Measurements from ENCODE around the gene CDS1.
"Not testable (repeated sequence)": the region's sequence is repeated elsewhere in the genome, so short reads cannot be mapped to it uniquely, and the experiment has no call there.

The CDS1 gene

DNA sequence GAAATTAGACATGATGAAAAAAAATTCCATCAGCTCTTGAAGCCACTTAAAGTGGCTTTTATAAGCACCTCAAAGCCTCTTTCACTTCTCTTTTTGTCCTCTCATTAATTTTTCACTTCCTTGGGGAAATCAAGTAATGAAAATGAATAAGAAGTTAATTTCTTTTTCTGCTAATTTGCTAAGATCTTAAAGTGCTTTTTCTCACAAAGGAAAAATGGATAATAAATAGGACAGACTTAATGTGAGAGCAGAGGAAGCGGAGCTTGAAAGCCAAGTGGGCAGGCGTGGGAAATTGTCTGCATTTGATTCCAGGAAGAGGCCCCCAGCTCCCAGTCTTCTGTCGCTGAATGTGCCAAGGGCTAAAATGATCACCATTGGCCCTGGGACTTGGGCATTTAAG is 28.6 kb downstream of the CDS1 start:
- DNase-seq (ENCODE audit: low spot score) = no peak

DNA sequence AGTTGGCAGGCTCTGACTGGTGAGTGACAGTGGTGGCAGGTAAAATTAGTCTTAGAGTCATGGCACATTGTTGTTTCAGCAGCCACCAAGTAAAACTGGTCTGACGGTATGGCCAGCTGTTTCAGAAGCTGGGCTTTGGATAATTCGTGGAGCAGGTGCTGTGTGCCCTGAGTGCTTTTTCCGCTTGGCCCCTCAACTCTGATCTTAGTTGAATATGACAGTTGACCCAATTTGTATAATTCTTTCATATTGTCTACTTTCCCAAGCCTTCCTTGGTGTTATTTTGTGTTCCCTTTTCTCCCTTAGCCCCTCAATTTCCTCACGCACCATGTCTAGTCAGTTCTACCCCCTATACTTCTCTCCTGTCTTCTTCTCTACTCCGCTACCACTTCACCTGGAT is 32.0 kb downstream of the CDS1 start:
- no peak for DNase-seq (ENCODE audit: low spot score)

DNA sequence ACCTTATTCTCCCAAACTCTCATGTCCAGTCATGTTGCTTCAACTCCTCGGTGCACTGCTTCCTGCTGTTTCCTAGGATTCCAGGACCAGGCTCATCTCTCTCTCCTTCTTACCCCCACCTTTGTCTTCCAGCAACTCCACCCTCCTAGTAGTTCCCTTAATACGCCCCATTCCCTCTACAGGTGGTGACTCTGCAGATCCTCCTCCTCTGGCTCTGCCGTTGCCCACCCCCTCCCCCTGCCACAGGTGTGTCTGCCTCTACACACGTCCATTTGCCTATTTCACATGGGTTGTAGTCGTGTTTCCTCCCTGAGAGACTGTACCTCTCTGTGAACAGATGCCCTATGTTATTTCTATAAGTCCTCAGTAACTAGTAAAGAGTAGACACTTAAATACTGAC is 32.4 kb downstream of the CDS1 start:
- DNase-seq (ENCODE audit: low spot score) = no peak

DNA sequence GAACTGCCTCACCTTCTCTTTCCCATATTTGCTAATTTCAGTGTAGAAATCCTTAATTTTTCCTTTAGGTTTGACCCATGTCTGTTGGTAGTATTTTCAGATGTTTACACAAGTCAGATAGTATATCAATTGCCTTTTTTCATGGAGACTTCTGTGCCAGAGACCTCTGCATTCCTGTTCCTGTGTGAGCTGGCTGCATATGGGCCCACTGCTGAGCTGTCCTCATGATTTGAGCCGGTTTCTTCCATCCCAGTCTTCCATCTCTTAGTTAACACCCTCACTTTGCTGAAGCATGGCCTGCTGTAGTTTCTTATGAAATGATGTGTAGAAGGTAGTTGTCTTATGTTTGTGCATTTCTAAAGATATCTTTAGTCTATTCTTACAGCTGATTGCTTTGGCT is 40.0 kb downstream of the CDS1 start:
- DNase-seq (ENCODE audit: low spot score) = no peak

DNA sequence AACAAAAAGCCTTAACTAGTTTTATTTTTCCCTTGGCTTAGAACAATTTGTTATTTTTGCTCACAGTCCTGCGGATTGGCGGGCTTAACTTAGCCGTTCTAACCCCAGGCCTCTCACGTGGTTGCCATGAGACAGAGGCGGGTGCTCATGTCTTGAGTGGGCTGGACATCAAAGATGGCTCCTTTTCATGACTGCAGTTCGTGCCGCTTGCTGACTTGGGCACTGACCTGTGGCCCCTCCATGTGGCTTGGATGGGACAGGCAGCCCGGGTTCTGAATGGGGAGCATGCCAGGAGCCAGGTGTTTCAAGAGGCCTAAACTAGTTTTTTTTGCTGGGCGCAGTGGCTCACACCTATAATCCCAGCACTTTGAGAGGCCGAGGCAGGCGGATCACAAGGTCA is 40.7 kb downstream of the CDS1 start:
- DNase-seq (ENCODE audit: low spot score) = no peak

DNA sequence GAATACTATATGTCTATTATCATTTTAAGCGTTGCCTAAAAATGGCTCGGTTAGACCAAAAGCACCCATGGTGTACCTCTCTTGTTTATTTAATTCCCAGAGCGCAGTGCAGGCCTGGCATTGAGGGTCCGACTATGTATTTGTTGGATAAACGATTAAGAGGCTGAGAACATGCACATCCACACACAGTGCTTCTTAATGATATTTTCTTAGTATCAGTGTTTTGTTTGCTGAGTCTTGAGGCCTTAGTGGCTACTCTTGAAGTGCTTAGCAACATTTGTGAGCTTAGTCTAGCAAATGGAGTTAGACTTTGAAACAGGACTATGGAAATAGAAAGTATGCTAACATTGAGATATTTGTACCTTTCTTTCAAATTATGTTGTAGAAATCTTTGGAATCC is 43.7 kb downstream of the CDS1 start:
- DNase-seq (ENCODE audit: low spot score) = no peak

DNA sequence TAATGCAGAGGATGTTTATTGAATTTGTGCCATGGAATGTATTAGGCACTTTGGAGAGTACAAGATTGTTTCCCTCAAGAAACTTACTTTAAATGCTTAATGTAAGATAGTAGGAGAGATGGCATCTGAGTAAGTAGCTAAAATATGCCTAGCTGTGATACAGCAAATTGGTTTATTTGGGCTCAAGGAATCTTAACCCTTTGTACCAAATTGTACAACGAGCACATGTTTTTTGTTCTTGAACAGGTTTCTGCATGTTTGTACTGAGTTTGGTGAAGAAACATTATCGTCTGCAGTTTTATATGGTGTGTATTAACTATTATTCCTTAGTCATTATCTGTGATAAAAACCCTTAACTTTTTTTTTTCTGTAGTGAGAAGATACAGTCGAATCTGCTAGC is 48.6 kb downstream of the CDS1 start:
- no peak for DNase-seq (ENCODE audit: low spot score)

DNA sequence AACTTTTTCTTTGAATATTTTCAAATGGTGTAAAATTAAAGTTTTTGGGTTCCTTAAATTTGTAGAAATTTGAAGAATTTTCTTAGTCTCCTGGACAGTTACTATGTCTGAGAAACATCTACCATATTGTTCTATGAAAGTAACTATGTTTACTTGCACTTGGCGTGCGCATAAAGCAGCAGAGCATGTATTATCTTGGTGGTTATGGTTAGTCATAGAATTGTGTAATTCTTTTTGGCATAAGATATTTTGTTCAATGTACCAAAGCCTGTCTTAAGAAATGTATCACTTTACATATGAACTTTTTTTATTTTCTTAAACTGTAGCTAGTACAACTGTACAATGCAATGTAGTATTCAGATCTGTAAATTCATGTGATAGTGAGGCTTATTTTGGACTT is 49.2 kb downstream of the CDS1 start:
- DNase-seq (ENCODE audit: low spot score) = no peak

DNA sequence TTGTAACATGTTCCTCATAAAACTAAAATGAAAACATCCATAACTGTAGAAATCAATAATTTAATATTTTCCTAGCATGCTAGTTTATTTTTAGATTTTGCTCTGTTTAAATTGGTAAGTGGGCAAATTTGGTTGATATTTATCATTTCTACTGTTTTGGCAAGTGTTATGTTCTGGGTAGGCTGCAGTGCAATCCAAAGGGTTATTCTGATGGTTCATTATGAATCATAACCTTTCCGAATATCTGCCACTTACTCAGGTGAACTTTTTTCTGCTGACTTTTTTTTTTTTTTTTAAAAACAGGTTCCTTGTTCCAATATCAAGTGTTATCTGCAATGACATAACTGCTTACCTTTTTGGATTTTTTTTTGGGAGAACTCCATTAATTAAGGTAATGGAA is 52.0 kb downstream of the CDS1 start:
- no peak for DNase-seq (ENCODE audit: low spot score)

DNA sequence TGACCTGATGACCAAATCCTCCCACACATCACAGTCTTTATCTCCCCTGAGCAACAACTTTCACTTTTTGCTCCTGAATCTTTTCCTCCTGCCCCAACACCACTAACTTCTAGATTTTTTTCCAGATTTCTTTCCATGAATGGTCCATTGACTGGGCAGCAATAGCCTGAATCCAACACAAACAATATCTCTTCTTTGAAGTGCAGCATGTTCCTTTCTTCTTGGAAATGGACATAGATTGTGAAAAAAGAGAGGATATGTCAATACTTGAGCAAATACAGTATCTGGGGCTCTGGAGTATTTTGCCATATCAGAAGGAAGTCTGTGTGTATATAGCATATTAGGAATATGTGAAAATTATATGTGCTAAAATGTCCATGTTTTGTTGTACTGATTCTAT is 55.2 kb downstream of the CDS1 start:
- DNase-seq (ENCODE audit: low spot score) = no peak

DNA sequence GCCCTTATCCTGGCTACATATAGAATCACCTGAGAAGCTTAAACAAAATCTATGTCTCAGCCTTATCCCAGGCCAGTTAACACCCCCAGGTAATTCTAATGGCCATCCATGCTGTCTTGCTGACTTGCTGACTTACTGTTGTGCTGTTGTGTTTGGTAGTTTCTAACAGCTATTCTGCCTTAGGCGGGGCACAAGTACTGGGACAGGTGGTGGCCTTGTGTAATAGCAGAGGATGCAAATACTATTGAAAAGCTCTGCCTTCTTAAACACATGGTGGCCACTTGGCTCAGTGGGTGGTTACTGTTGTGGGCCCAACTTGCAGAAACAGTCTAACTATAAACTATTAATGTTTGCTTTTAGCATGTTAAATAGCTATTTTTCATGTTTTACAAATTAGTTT is 56.2 kb downstream of the CDS1 start:
- no peak for DNase-seq (ENCODE audit: low spot score)

DNA sequence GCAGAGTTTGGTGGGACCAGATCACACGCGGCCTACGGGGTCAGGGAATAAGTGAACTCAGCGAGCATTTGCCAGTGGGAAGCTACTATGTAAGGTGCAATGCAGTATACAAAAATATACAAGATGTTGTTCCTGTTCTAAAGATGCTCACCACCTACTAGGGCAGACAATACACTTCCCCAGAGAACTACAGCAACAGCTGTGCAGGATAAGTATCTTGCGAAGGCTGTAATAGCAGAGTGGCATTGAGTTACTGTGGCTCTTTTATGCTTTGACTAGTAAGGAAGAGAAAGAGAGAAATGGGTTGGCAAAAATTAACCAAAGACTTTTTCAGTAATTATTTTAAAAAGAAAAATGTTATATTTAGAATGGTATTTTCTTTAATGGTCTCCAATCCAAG is 61.2 kb downstream of the CDS1 start:
- no peak for DNase-seq (ENCODE audit: low spot score)

DNA sequence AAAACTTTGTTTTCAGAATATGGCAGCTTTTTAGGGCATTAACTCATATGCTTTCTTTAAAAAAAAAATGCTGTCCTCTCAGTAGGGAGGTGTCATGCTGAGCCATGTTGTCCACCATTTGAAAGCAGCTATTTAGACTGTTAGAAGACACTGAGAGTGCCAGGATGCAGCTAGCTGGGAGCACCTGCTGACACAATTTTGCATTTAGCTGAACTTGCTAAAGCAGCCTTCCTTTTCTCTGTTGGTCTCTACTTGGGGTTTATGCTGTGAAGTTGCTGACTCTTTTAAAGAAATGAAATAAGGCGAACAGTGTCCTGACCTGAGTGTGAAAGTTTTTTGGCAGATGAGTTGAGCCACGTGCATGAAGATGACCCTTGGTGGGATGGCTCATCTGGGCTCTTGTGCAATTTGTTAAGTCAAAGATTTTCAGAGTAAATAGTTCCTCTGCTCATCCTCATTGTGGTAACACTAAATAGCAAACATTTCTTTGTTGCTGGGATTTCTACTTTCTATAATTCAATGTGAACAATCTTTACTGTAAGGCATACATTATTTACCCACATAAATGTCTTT is 64.5 kb downstream of the CDS1 start:
- DNase-seq (ENCODE audit: low spot score) = no peak

DNA sequence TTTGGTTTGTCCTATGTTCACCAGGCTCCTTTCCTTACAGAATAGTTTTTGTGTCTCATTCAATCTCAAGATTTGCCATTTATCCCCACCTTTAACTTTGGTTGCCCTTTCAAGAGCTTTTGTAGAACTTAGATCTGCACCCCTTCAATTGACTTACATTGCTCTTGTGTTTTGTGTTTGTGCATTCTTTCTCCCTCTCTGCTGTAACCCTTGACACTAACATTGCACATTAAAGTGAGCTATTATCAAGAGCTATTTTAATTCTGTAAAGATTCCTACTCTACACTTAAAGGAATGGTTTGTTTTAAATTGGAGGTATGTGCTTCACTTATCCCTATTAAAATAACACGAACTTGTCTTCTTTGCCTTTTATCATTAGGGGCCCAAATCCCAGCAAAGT is 65.3 kb downstream of the CDS1 start:
- DNase-seq (ENCODE audit: low spot score) = no peak

DNA sequence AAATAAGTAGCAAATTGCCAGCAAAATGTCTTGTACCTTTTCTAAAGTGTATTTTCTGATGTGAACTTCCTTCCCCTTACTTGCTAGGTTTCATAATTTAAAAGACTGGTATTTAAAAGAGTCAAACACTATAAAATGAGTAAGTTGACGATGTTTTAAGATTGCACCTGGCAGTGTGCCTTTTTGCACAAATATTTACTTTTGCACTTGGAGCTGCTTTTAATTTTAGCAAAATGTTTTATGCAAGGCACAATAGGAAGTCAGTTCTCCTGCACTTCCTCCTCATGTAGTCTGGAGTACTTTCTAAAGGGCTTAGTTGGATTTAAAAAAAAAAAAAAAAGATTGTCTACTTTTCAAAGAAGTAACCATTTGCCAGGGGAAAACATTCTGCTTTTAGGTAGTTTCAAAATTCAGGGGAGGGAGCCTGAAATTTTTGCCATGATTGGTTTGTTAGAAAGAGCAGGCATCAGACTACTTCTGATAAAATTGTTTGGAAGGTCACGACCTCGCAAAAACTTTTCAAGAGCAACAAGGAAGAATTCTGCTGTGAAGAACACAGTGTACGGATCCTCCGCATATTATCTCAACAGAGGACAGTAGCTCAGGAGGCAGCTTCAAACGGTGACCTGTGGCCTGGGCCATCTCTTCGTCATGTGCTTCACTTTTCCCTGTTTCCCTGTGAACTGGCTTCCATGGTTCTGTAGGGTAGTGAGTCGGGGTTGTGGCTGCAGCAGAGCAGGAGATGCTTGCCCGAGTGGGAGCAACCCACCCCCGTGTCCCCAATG is 66.1 kb downstream of the CDS1 start:
- no peak for DNase-seq (ENCODE audit: low spot score)

DNA sequence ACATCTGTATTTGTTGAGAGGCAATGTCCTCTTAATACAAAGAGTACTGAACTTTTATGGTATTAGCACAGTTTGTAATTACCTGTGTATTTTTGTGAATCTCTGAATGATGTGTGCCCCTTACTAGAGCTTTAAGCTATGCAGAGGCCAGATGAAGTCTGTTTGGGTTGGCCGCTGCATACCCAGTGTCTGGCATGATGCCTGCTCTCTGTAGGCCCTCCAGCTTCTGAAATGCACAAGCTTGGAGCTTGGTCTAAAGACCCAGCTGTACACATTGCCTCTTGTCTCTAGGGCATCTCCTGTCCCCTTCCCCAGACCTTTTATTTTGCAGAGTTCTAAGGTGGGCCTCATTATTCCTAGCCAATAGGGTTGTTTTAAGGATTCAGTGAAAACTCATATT is 68.6 kb downstream of the CDS1 start:
- no peak for DNase-seq (ENCODE audit: low spot score)

DNA sequence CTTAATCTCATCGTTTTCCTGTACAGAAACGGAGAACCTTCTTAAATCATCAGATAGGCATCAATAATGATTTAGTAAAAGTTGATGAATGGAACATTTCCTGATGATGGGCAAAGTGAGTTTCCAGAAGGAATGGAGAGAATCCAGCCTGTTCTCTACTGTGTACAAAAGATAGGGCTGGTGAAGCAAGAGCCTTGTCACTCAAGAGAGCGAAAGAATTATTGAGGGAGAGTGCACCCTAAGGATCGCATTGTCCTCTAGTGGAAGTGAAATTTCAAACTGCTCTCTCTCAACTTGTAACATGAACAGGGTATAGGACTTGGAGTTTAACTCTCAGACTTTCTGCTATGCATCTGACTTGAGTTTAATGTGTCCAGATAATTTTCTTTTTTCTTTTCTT is 69.6 kb downstream of the CDS1 start:
- no peak for DNase-seq (ENCODE audit: low spot score)

DNA sequence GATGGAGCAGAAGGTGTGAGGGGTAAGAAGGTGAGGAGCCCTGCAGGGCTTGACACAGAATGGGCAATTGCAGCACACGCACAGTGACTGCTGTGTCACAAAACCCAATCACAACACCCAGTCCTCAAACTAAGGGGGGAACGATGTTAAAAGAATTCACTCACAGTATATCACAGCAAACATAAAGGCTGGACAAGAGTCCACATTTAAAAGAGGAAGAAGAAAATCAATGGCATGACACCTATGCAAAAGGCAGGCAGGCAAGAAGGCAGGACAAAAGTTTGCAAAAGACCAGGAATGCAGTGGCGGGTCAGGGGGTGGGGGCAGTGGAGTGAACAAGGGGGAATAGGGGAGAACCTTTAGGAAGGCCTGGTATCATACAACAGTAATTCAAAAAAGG is 77.7 kb downstream of the CDS1 start:
- no peak for DNase-seq (ENCODE audit: low spot score)

DNA sequence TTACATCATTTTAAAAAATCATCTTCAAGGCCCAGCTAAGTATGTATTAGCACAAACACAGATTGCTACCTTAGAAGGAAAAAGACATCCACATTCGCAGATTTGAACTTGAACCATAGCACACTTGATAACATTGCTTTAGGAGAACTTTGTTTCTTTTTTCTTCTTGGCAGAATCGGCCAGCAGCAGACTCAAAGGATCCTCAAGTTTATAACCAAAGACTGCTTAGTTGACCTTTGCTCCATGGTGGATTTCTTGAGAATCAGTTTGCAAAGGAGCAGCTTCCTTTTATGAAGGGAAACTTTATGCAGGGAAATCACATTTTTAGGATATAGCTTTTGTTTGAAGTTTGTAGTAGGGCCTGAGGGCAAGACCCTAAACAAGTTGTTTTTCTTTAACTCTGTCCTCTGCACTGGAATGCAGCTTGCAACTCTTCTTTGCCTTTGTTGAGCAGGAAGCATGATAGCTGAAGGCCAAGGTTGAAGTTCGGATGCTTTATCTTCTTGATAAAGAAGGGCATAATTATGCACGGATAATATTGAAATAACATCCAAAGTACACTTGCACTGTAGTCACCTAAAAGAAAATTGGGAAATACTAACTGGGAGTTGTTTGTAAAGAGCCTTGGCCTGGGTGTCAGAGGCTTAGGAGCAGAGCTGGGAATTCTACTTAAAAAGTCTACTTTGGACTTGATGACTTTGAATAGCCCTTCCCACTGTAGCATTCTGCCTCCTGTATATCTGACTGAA is 78.4 kb downstream of the CDS1 start:
- DNase-seq (ENCODE audit: low spot score) = no peak

DNA sequence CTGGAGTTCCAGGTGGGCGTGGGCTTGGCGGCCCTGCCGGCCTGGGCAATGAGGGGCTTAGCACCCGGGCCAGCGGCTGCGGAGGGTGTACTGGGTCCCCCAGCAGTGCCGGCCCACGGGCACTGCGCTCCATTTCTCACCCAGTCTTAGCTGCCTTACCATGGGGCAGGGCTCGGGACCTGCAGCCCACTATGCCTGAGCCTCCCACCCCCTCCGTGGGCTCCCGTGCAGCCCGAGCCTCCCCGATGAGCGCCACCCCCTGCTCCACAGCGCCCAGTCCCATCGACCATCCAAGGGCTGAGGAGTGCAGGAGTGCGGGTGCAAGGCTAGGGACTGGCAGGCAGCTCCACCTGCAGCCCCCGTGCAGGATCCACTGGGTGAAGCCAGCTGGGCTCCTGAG is 81.8 kb downstream of the CDS1 start:
- DNase-seq (ENCODE audit: low spot score) = not testable (repeated sequence)

DNA sequence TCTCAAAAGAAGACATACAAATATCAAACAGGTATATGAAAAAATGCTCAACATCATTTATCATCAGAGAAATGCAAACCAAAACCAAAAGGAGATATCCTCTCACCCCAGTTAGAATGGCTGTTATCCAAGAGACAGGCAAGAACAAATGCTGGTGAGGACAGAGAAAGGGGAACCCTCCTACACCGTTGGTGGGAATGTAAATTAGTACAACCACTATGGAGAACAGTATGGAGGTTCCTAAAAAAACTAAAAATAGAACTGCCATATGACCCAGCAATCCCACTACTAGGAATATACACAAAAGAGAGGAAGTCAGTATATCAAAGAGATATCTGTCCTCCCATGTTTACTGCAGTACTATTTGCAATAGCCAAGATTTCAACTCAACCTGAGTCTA is 83.5 kb downstream of the CDS1 start:
- DNase-seq (ENCODE audit: low spot score) = no peak

DNA sequence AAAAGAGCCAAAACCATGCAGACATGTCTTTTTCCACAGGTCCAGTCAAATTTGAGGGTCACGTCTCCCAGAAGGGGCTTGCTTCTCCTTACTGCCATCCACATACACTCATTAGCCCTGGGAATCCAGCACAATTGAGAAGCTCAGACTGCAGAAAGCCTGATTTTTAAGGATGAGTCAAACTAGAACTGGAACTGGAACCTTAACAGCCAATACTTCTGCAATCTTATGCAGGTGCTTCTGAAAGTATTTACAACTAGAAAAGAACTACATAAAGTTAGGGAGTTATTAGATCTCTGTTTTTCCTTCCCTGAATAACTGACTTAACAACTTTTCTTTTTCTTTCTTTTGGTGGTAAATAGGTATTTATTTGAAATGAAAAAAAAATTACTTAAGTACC is 86.3 kb downstream of the CDS1 start:
- DNase-seq (ENCODE audit: low spot score) = no peak

DNA sequence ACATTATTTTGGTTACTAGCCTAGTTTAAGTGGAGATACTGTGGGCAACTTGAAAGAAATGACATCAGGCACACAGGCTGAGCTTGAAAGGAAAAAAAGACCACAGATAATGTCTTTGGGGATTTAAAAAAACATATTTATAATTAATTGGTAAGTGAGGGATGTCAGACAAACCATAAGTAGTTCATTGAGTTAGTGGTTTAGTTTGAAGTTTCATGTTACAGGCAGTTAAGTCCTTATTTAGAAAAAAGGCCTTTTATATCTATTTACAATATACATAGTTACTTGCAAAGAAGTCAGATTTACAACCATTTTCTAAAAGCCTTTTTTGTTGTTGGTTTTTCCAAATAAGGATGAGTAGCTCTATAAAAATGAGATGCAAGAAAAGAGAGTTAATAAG is 89.2 kb downstream of the CDS1 start:
- DNase-seq (ENCODE audit: low spot score) = no peak

Data from AG08396 (cell line).